Lung (tissue), 12 donors: Measurements from ENCODE around the gene CFAP99. TPM values are rescaled to one million over a fixed set of nuclear protein-coding genes. Genes with fewer than 3 reads are reported as not detected.

Experiments used
- ATAC-seq: fragments of 200-7000 bp; cut with Tn5 transposase; one replicate; pipeline ENCODE4 v1.9.1; 2020; ENCODE audit warnings: moderate number of reproducible peaks; ENCODE audit not compliant: insufficient read depth, low FRiP score
- DNase-seq, 3 donors: peaks; one replicate each; pipeline ENCODE4 v3.0.0-alpha.2; 2013 to 2017
- H3K27ac ChIP-seq, 2 donors: one replicate each; pipeline ENCODE4 v1.5.1; 2013; ENCODE audit warnings: mild to moderate bottlenecking in 2 of 2, moderate library complexity in 2 of 2, control low read depth in 1 of 2, inconsistent platforms in 1 of 2, low read depth in 1 of 2, low read length in 1 of 2
- H3K27me3 ChIP-seq, 3 donors: one replicate each; pipeline ENCODE4 v1.5.1; 2013; ENCODE audit warnings: low read length in 2 of 3; ENCODE audit not compliant: control insufficient read depth in 3 of 3, insufficient read depth in 3 of 3
- H3K36me3 ChIP-seq, 4 donors: one replicate each; pipeline ENCODE4 v1.5.1; 2013; ENCODE audit warnings: low read length in 4 of 4, mild to moderate bottlenecking in 1 of 4, moderate library complexity in 1 of 4; ENCODE audit not compliant: control insufficient read depth in 4 of 4, insufficient read depth in 4 of 4
- H3K4me1 ChIP-seq, 5 donors: one replicate each; pipeline ENCODE4 v1.5.1; 2013; ENCODE audit warnings: low read length in 5 of 5, mild to moderate bottlenecking in 2 of 5, moderate library complexity in 1 of 5; ENCODE audit not compliant: control insufficient read depth in 5 of 5, insufficient read depth in 5 of 5
- H3K4me3 ChIP-seq: one replicate; pipeline ENCODE4 v1.5.1; 2013; ENCODE audit warnings: mild to moderate bottlenecking, control low read depth, moderate library complexity
- H3K9ac ChIP-seq, 2 donors: one replicate each; pipeline ENCODE4 v1.5.1; 2013; ENCODE audit warnings: low read length in 2 of 2, control low read depth in 1 of 2; ENCODE audit not compliant: insufficient read depth in 1 of 2
- H3K9me3 ChIP-seq, 4 donors: one replicate each; pipeline ENCODE4 v1.5.1; 2013; ENCODE audit warnings: low read length in 3 of 4, mild to moderate bottlenecking in 1 of 4, moderate library complexity in 1 of 4; ENCODE audit not compliant: control insufficient read depth in 4 of 4, insufficient read depth in 3 of 4
- CTCF ChIP-seq: IDR thresholded peaks from 2 replicates; pipeline ENCODE4 v1.5.1; 2012; ENCODE audit warnings: mild to moderate bottlenecking; ENCODE audit errors: control extremely low read depth, extremely low read depth
- WGBS, 2 donors: extraction: QIAGEN DNeasy Blood & Tissue Kit; methylation state at CpG; one replicate each; pipeline ENCODE4 v1.1.7; 2013; 5-methylcytosine and 5-hydroxymethylcytosine counted together
- polyA plus RNA-seq, 2 donors: library from polyadenylated mRNA; stranded (reverse); fragments of 200-250 nt; gene quantifications; one replicate each; pipeline ENCODE4 v1.2.1, GENCODE V29; 2013
- total RNA-seq, 2 donors: library from RNA; depleted of rRNA in 1 of 2; stranded (reverse); fragments of >200 nt in 1 of 2; gene quantifications; one replicate each; pipeline ENCODE4 v1.2.1, GENCODE V29; 2014 to 2021
- donor health status: control.
- donor health status: control.
- donor health status: Bipolar disorder and iron deficiency.
- donor health status: healthy.
- donor health status: DM: yes; HTN: yes; CAD: no.

The CFAP99 gene
- total and polyA plus RNA-seq, 4 donors, result 2.1 to 12.1 (median 2.3) TPM

- no peak for ATAC-seq
- Histone ChIP-seq H3K9ac (no peak overlapping the region), H3K9me3 (peaks cover 0 to 2% (median 0%) of the 10 kb centered on the region in 4 donors), H3K4me3 (no peak overlapping the region), H3K36me3 (no peaks in the 10 kb centered on the region), H3K27ac (no peak overlapping the region), H3K4me1 (no peaks in the 10 kb centered on the region), H3K27me3 (no peaks in the 10 kb centered on the region)
- DNase-seq, result no peak
- TF ChIP-seq CTCF, result no peak
- 64 to 73% methylated on average over 9 of the region's 9 CpGs for WGBS, 2 donors
These were observed 15.7 kb downstream of the CFAP99 start for GRCh38 chr4:2434420-2434819.

GRCh38 chr4:2436301-2436700 lies 17.5 kb downstream of the CFAP99 start:
- H3K27me3 ChIP-seq, result no peaks in the 10 kb centered on the region
- ATAC-seq (no peak), DNase-seq (no peak)
- no peak overlapping the region for H3K9ac ChIP-seq
- WGBS, 2 donors, result 69 to 70% methylated on average over 10 of the region's 10 CpGs
- peaks cover 0 to 2% (median 0%) of the 10 kb centered on the region in 4 donors for H3K9me3 ChIP-seq
- H3K36me3 ChIP-seq, result no peaks in the 10 kb centered on the region
- H3K4me3 ChIP-seq, result no peak overlapping the region
- H3K4me1 ChIP-seq, result no peaks in the 10 kb centered on the region
- TF ChIP-seq CTCF, result no peak
- H3K27ac ChIP-seq, result no peak overlapping the region

GRCh38 chr4:2436761-2437474 lies 18.2 kb downstream of the CFAP99 start:
- no peak overlapping the region for H3K27ac ChIP-seq
- DNase-seq (no peak), ATAC-seq (no peak)
- peaks cover 0 to 2% (median 0%) of the 10 kb centered on the region in 5 donors for H3K4me1 ChIP-seq
- TF ChIP-seq CTCF, result no peak
- H3K36me3 ChIP-seq, result no peaks in the 10 kb centered on the region
- H3K4me3 ChIP-seq, result no peak overlapping the region
- peaks cover 0 to 2% (median 0%) of the 10 kb centered on the region in 4 donors for H3K9me3 ChIP-seq
- H3K27me3 ChIP-seq, result no peaks in the 10 kb centered on the region
- 85 to 86% methylated on average over 30 of the region's 30 CpGs for WGBS, 2 donors
- no peak overlapping the region for H3K9ac ChIP-seq
